GM12878 (cell line): ENCODE measurements around the gene LCE3C.

Experiments used
- ATF2 ChIP-seq: IDR thresholded peaks from 2 replicates; pipeline ENCODE4 v1.6.1; 2012; ENCODE audit warnings: low read length, inconsistent platforms
- CTCF ChIP-seq, 3 experiments: IDR thresholded peaks in 2 of 3; conservative IDR thresholded peaks in 1 of 3; 2 replicates each; pipeline ENCODE4 v1.5.1; 2011; ENCODE audit warnings: low read depth in 3 of 3, low read length in 3 of 3, mild to moderate bottlenecking in 3 of 3, control low read depth in 2 of 3, moderate library complexity in 2 of 3, inconsistent platforms in 1 of 3, mixed read lengths in 1 of 3; ENCODE audit not compliant: control insufficient read depth in 2 of 3, insufficient read depth in 1 of 3; ENCODE audit errors: extremely low read depth in 1 of 3
- NRF1 ChIP-seq: conservative IDR thresholded peaks from 2 replicates; pipeline ENCODE4 v1.6.1; 2011; ENCODE audit warnings: mild to moderate bottlenecking, low read depth, low read length, improper control_type of control experiment
- TAF1 ChIP-seq: IDR thresholded peaks from 2 replicates; pipeline ENCODE4 v1.6.1; 2011; ENCODE audit warnings: mild to moderate bottlenecking, low read depth, low read length, borderline replicate concordance

GRCh38 chr1:152613511-152613910, 13.5 kb downstream of the LCE3C start, which contains the start of gene LCE3B:
- TF ChIP-seq ATF2, result no peak
- no peak for TF ChIP-seq NRF1
- TF ChIP-seq CTCF (IDR thresholded peaks at IDR 0.05 in 2 of 3, conservative IDR thresholded peaks at IDR 0.05 in 1 of 3; ENCODE audit: control insufficient read depth in 2 of 3, extremely low read depth in 1 of 3, insufficient read depth in 1 of 3, low read depth in 3 of 3, low read length in 3 of 3), result no peak
- TF ChIP-seq TAF1, result no peak
